GM12878 (cell line): ENCODE data around the gene POU2F1. TPM values are rescaled to one million over a fixed set of nuclear protein-coding genes. Genes with fewer than 3 reads are reported as not detected.
A peak's percentile ranks its signal among the peaks of the same experiment; 100 is the strongest.

Source experiments
- ATAC-seq: fragments of 200-7000 bp; cut with Tn5 transposase; 3 replicates; pipeline ENCODE4 v1.9.1; 2020; ENCODE audit warnings: mild to moderate bottlenecking, moderate library complexity
- BruUV-seq: library from RNA; stranded (reverse); fragments of 400-500 nt; replicated peaks from 2 replicates; lab custom pipeline; 2021; lab: Mats Ljungman, UMichigan
- CTCF ChIA-PET: fragments of 300-600 bp; sonication (Branson Sonifier 250); formaldehyde crosslinking; extraction: SDS; loops from one replicate; lab custom pipeline; 2021; ENCODE audit warnings: inconsistent platforms; lab: Yijun Ruan, JAX
- POLR2A ChIA-PET: fragments of 350-600 bp; formaldehyde crosslinking; extraction: SDS; loops from one replicate; lab custom pipeline; 2021; ENCODE audit warnings: inconsistent platforms; lab: Charles Lee
- RAD21 ChIA-PET: fragments of 300-600 bp; sonication (Branson Sonifier 250); formaldehyde crosslinking; loops from one replicate; lab custom pipeline; 2023; ENCODE audit warnings: antibody characterized with exemption; ENCODE audit not compliant: unreplicated experiment; lab: Charles Lee
- SMC1A ChIA-PET: fragments of 300-600 bp; sonication (Branson Sonifier 250); formaldehyde crosslinking; loops from one replicate; lab custom pipeline; 2023; ENCODE audit not compliant: unreplicated experiment, uncharacterized antibody; lab: Charles Lee
- DNase-seq: peaks from one replicate; pipeline ENCODE4 v3.0.0-alpha.2; 2011; ENCODE audit warnings: low read depth, low spot score
- FAIRE-seq: peaks from 3 replicates; lab custom pipeline; 2011; peaks lifted over from hg19 to GRCh38; lab: Jason Lieb, UNC
- H2AFZ ChIP-seq: 2 replicates; pipeline ENCODE4 v1.6.0; 2011; ENCODE audit warnings: low read depth, low read length, control low read depth; ENCODE audit not compliant: control insufficient read depth
- H3K27ac ChIP-seq: 2 replicates; pipeline ENCODE4 v1.5.1; 2011; ENCODE audit warnings: control low read depth; ENCODE audit not compliant: control insufficient read depth, insufficient read depth
- H3K27me3 ChIP-seq, 2 experiments: replicated peaks in 1 of 2; 2 replicates each; pipeline versions ENCODE4 v1.6.0 to v1.6.1; 2011; ENCODE audit warnings: low read length in 1 of 2; ENCODE audit not compliant: control insufficient read depth in 2 of 2, insufficient read depth in 2 of 2
- H3K36me3 ChIP-seq, 2 experiments: 2 replicates each; pipeline ENCODE4 v1.5.1; 2011; ENCODE audit warnings: low read length in 1 of 2; ENCODE audit not compliant: control insufficient read depth in 2 of 2, insufficient read depth in 2 of 2
- H3K4me1 ChIP-seq: 2 replicates; pipeline ENCODE4 v1.6.1; 2011; ENCODE audit warnings: mild to moderate bottlenecking, low read length, moderate library complexity, mixed read lengths; ENCODE audit not compliant: control insufficient read depth, insufficient read depth
- H3K4me2 ChIP-seq: 2 replicates; pipeline ENCODE4 v1.6.0; 2011; ENCODE audit warnings: control low read depth; ENCODE audit not compliant: control insufficient read depth, insufficient read depth
- H3K4me3 ChIP-seq: fragments of 200-600 bp; sonication (generic); 2 replicates; pipeline ENCODE4 v1.5.1; 2016
- H3K79me2 ChIP-seq: 2 replicates; pipeline ENCODE4 v1.6.0; 2011; ENCODE audit warnings: low read length; ENCODE audit not compliant: control insufficient read depth, insufficient read depth
- H3K9ac ChIP-seq: 2 replicates; pipeline ENCODE4 v1.8.0; 2011; ENCODE audit warnings: low read length, control low read depth, mixed read lengths; ENCODE audit not compliant: control insufficient read depth, insufficient read depth
- H3K9me3 ChIP-seq: replicated peaks from 3 replicates; pipeline ENCODE4 v1.5.1; 2011; ENCODE audit warnings: mild to moderate bottlenecking, low read length; ENCODE audit not compliant: control insufficient read depth, insufficient read depth
- H4K20me1 ChIP-seq: 2 replicates; pipeline ENCODE4 v1.6.0; 2011; ENCODE audit not compliant: control insufficient read depth, insufficient read depth
- ASH2L ChIP-seq: fragments of 300-600, 200-600 bp; sonication (generic); IDR thresholded peaks from 2 replicates; pipeline ENCODE4 v1.6.1; 2017; ENCODE audit warnings: low read depth, mild to moderate bottlenecking, borderline replicate concordance
- ATF7 ChIP-seq: fragments of 450-650 bp; IDR thresholded peaks from 2 replicates; pipeline ENCODE4 v1.6.1; 2016; ENCODE audit warnings: low read depth, mild to moderate bottlenecking
- CREM ChIP-seq: IDR thresholded peaks from 2 replicates; pipeline ENCODE4 v1.6.1; 2014; ENCODE audit warnings: antibody characterized with exemption, low read depth
- IKZF2 ChIP-seq, 2 experiments: fragments of 450-650 bp; IDR thresholded peaks; 2 replicates each; pipeline ENCODE4 v1.6.1; 2017; ENCODE audit warnings: mild to moderate bottlenecking in 2 of 2, moderate library complexity in 2 of 2
- JUNB ChIP-seq: IDR thresholded peaks from 2 replicates; pipeline ENCODE4 v1.6.1; 2016; ENCODE audit warnings: antibody characterized with exemption, mild to moderate bottlenecking
- MEF2A ChIP-seq: IDR thresholded peaks from 2 replicates; pipeline ENCODE4 v1.6.1; 2011; ENCODE audit warnings: low read depth, mild to moderate bottlenecking, low read length, moderate library complexity; ENCODE audit not compliant: insufficient read depth
- POLR2A ChIP-seq: IDR thresholded peaks from 2 replicates; pipeline ENCODE4 v1.6.1; 2011; ENCODE audit warnings: low read depth, mild to moderate bottlenecking, low read length
- RAD51 ChIP-seq: fragments of 450-650 bp; IDR thresholded peaks from 2 replicates; pipeline ENCODE4 v1.6.1; 2016; ENCODE audit warnings: moderate library complexity, mild to moderate bottlenecking, inconsistent platforms
- RBBP5 ChIP-seq: fragments of 200-600 bp; sonication (generic); conservative IDR thresholded peaks from 2 replicates; pipeline ENCODE4 v1.6.1; 2016
- SRF ChIP-seq, 2 experiments: IDR thresholded peaks; 2 replicates each; pipeline ENCODE4 v1.6.1; 2011; ENCODE audit warnings: low read depth in 2 of 2, low read length in 2 of 2, mild to moderate bottlenecking in 1 of 2, moderate library complexity in 1 of 2
- ZNF207 ChIP-seq: fragments of 450-650 bp; IDR thresholded peaks from 2 replicates; pipeline ENCODE4 v1.6.1; 2014; ENCODE audit warnings: antibody characterized with exemption, mild to moderate bottlenecking, borderline replicate concordance
- WGBS: methylation state at CpG from one replicate; pipeline ENCODE4 v1.1.6; 2016; ENCODE audit warnings: low lambda C conversion rate; ENCODE audit not compliant: insufficient replicate concordance, insufficient coverage; ENCODE audit errors: missing lambda C conversion rate; 5-methylcytosine and 5-hydroxymethylcytosine counted together
- in situ Hi-C: fragments of 300-500 bp; cut with MboI; formaldehyde crosslinking; loops from 9 replicates; pipeline ENCODE4 v1.14.3; 2018; ENCODE audit warnings: mixed read lengths
- intact Hi-C: fragments of 100-400 bp; cut with micrococcal nuclease; formaldehyde crosslinking; loops from one replicate; pipeline ENCODE4 v1.14.2; 2022; ENCODE audit not compliant: unreplicated experiment
- polyA plus RNA-seq, 11 experiments: library from polyadenylated mRNA; depleted of rRNA in 4 of 11; unstranded in 6 of 11; stranded (reverse) in 5 of 11; fragments of >200 nt; fragmentation: Nextera tagmentation in 4 of 11; fragmentation: Illumina TruSeq in 1 of 11; extraction: Ambion mirVana in 4 of 11; extraction: Trizol in 1 of 11; gene quantifications; 1 replicate in 1 of 11; 2 replicates in 10 of 11; pipeline versions ENCODE4 v1.2.1 to v1.2.3, GENCODE V29; 2011 to 2016; ENCODE audit warnings: inconsistent platforms in 2 of 11, missing spikeins in 2 of 11, low read depth in 1 of 11
- total RNA-seq, 4 experiments: library from RNA; depleted of rRNA in 3 of 4; stranded (reverse); fragments of >200 nt in 3 of 4; fragmentation: Illumina TruSeq in 1 of 4; extraction: Trizol in 1 of 4; gene quantifications; 2 replicates each; pipeline versions ENCODE4 v1.2.1 to v1.2.3, GENCODE V29; 2013 to 2021
- TF ChIP-seq, protein P1 (sequence below): fragments of 450-650 bp; IDR thresholded peaks from 2 replicates; pipeline ENCODE4 v1.6.1; 2017; ENCODE audit warnings: borderline replicate concordance
- TF ChIP-seq, protein P2 (sequence below): fragments of 450-650 bp; IDR thresholded peaks from 2 replicates; pipeline ENCODE4 v1.6.1; 2016; ENCODE audit warnings: mild to moderate bottlenecking
- TF ChIP-seq, protein P3 (sequence below): fragments of 450-650 bp; IDR thresholded peaks from 2 replicates; pipeline ENCODE4 v1.6.1; 2017; ENCODE audit warnings: antibody characterized with exemption, mild to moderate bottlenecking, moderate library complexity

The POU2F1 gene
- total and polyA plus RNA-seq, 10 of the 15 experiments (the other 5 are each of a cell fraction or from before 2014, with no cell fraction given) = 2.5 to 21.7 (median 12.5) TPM

DNA sequence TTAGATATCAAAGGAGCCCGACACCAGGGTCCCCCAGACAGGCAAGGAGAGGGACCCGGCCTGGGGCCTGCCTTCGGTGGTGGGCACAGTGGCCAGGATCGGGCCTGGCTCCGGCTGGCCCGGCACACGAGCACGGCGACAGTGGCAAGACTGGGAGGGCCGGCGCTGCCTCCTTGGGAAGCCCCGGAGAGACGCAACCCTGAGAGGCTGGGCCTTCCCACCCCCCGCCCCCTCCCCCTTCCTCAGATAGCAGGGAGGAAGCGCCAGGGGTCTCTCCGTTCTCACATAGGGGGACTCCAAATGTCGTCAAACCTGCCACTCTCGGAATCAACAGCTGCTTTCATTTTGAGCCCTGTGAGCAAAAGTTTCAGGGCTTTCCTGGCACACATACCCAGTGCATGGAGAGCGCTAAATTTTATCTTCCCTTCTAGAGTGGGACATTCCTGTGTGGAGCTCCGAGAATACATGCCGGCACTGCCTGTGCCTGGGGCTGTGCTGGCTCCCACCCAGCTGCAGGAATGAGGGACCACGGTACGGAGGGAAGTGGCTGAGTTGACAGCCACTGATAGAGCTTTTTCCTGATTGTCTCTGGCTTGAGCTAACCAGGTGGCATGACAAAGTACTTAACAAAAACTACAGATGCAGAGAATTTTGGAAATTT lies 235.2 kb downstream of the POU2F1 start:
- Histone ChIP-seq H2AFZ (peak overlapping the region; percentile 81), H3K27ac (no peak overlapping the region), H3K4me1 (peaks cover 5% of the 10 kb centered on the region), H3K9ac (peak overlapping the region; percentile 71), H3K9me3 (no peaks in the 10 kb centered on the region), H3K4me2 (peak overlapping the region; percentile 81), H3K36me3 (no peaks in the 10 kb centered on the region), H4K20me1 (no peaks in the 10 kb centered on the region), H3K79me2 (no peaks in the 10 kb centered on the region), H3K4me3 (peak overlapping the region; percentile 80), H3K27me3 (no peaks in the 10 kb centered on the region)
- FAIRE-seq (no peak), ATAC-seq (peak; percentile 80), DNase-seq (no peak)
- ChIA-PET POLR2A (interaction anchor here (0.7 to 2.1 kb wide), 3 partner anchors 8 to 189 kb away, joined by 3 to 6 read pairs (median 3); no protein-coding TSS in a partner anchor), CTCF (interaction anchor here (0.7 to 4.2 kb wide), 16 partner anchors 9 to 396 kb away, joined by 3 to 32 read pairs (median 3); partner anchors contain the start of gene POU2F1), SMC1A (interaction anchor here (0.5 to 5.2 kb wide), 11 partner anchors 9 to 959 kb away, joined by 3 to 34 read pairs (median 3); partner anchors contain the start of gene POU2F1), RAD21 (interaction anchor here (0.7 to 5.5 kb wide), 10 partner anchors 8 to 398 kb away, joined by 3 to 35 read pairs (median 4); partner anchors contain the start of gene CREG1)
- intact Hi-C loops = loop anchor here (5.0 kb wide), 2 partner anchors 76 to 231 kb away; no protein-coding TSS in a partner anchor
- 4% methylated on average over 21 of the region's 23 CpGs for WGBS
- 0 out of 2 replicates have a peak, but pooled peaks have one; percentile 40 for TF ChIP-seq CREM
- no peak for TF ChIP-seq RBBP5
- TF ChIP-seq, protein P1, sequence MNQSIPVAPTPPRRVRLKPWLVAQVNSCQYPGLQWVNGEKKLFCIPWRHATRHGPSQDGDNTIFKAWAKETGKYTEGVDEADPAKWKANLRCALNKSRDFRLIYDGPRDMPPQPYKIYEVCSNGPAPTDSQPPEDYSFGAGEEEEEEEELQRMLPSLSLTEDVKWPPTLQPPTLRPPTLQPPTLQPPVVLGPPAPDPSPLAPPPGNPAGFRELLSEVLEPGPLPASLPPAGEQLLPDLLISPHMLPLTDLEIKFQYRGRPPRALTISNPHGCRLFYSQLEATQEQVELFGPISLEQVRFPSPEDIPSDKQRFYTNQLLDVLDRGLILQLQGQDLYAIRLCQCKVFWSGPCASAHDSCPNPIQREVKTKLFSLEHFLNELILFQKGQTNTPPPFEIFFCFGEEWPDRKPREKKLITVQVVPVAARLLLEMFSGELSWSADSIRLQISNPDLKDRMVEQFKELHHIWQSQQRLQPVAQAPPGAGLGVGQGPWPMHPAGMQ = no peak
- TF ChIP-seq ATF7 = no peak
- TF ChIP-seq, protein P2, sequence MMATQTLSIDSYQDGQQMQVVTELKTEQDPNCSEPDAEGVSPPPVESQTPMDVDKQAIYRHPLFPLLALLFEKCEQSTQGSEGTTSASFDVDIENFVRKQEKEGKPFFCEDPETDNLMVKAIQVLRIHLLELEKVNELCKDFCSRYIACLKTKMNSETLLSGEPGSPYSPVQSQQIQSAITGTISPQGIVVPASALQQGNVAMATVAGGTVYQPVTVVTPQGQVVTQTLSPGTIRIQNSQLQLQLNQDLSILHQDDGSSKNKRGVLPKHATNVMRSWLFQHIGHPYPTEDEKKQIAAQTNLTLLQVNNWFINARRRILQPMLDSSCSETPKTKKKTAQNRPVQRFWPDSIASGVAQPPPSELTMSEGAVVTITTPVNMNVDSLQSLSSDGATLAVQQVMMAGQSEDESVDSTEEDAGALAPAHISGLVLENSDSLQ = 0 out of 2 replicates have a peak, but pooled peaks have one; percentile 18
- TF ChIP-seq JUNB = peak; percentile 41; the same call in 1 of the 2 replicates
- no peak for TF ChIP-seq ASH2L
- peak; percentile 58 for TF ChIP-seq POLR2A
- TF ChIP-seq MEF2A = no peak
- 0 out of 4 replicates have a peak, but pooled peaks have one; percentile 9 to 22 for TF ChIP-seq IKZF2 (IDR thresholded peaks at IDR 0.05)
- TF ChIP-seq, protein P3, sequence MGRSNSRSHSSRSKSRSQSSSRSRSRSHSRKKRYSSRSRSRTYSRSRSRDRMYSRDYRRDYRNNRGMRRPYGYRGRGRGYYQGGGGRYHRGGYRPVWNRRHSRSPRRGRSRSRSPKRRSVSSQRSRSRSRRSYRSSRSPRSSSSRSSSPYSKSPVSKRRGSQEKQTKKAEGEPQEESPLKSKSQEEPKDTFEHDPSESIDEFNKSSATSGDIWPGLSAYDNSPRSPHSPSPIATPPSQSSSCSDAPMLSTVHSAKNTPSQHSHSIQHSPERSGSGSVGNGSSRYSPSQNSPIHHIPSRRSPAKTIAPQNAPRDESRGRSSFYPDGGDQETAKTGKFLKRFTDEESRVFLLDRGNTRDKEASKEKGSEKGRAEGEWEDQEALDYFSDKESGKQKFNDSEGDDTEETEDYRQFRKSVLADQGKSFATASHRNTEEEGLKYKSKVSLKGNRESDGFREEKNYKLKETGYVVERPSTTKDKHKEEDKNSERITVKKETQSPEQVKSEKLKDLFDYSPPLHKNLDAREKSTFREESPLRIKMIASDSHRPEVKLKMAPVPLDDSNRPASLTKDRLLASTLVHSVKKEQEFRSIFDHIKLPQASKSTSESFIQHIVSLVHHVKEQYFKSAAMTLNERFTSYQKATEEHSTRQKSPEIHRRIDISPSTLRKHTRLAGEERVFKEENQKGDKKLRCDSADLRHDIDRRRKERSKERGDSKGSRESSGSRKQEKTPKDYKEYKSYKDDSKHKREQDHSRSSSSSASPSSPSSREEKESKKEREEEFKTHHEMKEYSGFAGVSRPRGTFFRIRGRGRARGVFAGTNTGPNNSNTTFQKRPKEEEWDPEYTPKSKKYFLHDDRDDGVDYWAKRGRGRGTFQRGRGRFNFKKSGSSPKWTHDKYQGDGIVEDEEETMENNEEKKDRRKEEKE = no peak
- TF ChIP-seq ZNF207 = no peak
- no peak for TF ChIP-seq RAD51
- no peak for TF ChIP-seq SRF (IDR thresholded peaks at IDR 0.05; ENCODE audit: low read depth in 2 of 2, low read length in 2 of 2)
- in situ Hi-C loops = no loop called here
- no TSS peak for BruUV-seq
